ENCODE results near the gene DSCAM.

DSCAM gene

GRCh38 chr21:39971956-39972355, 875.0 kb downstream of the DSCAM start:
- H3K4me3 ChIP-seq (ENCODE audit: low read depth, low read length), result no peak overlapping the region
- TF ChIP-seq CTCF (conservative IDR thresholded peaks at IDR 0.05; ENCODE audit: low read depth, low read length), result no peak
- DNase-seq (ENCODE audit: low read depth), result no peak

GRCh38 chr21:39969691-39970364, 877.1 kb downstream of the DSCAM start:
- no peak overlapping the region for H3K4me3 ChIP-seq (ENCODE audit: low read depth, low read length)
- no peak for TF ChIP-seq CTCF (conservative IDR thresholded peaks at IDR 0.05; ENCODE audit: low read depth, low read length)
- DNase-seq (ENCODE audit: low read depth), result no peak

- no peak for TF ChIP-seq CTCF (conservative IDR thresholded peaks at IDR 0.05; ENCODE audit: low read depth, low read length)
- no peak overlapping the region for H3K4me3 ChIP-seq (ENCODE audit: low read depth, low read length)
- DNase-seq (ENCODE audit: low read depth), result no peak
Measured at GRCh38 chr21:39968010-39968409, 878.9 kb downstream of the DSCAM start.

GRCh38 chr21:39966786-39967185, 880.2 kb downstream of the DSCAM start:
- no peak overlapping the region for H3K4me3 ChIP-seq (ENCODE audit: low read depth, low read length)
- DNase-seq (ENCODE audit: low read depth), result no peak
- TF ChIP-seq CTCF (conservative IDR thresholded peaks at IDR 0.05; ENCODE audit: low read depth, low read length), result no peak

- DNase-seq (ENCODE audit: low read depth), result no peak
- no peak overlapping the region for H3K4me3 ChIP-seq (ENCODE audit: low read depth, low read length)
- no peak for TF ChIP-seq CTCF (conservative IDR thresholded peaks at IDR 0.05; ENCODE audit: low read depth, low read length)
Measured at GRCh38 chr21:39965026-39965425, 881.9 kb downstream of the DSCAM start.

GRCh38 chr21:39961251-39961650, 885.7 kb downstream of the DSCAM start:
- no peak for DNase-seq (ENCODE audit: low read depth)
- TF ChIP-seq CTCF (conservative IDR thresholded peaks at IDR 0.05; ENCODE audit: low read depth, low read length), result no peak
- no peak overlapping the region for H3K4me3 ChIP-seq (ENCODE audit: low read depth, low read length)
